ENCODE data around the gene MAPRE3. TPM values are rescaled to one million over a fixed set of nuclear protein-coding genes. Genes with fewer than 3 reads are reported as not detected.

Gene MAPRE3
- total and polyA plus RNA-seq, 9 of the 15 experiments (the other 6 are each of a cell fraction or from before 2014, with no cell fraction given), result 0.70 to 43.2 (median 12.6) TPM

- peak; percentile 95 for TF ChIP-seq ZBTB40 (IDR thresholded peaks at IDR 0.05)
- TF ChIP-seq ZBTB40 (CRISPR knock-in tag; IDR thresholded peaks at IDR 0.05), result no peak
- no peak for TF ChIP-seq ZNF384 (IDR thresholded peaks at IDR 0.05; ENCODE audit: low read depth, low read length)
- no peak for TF ChIP-seq THRA (IDR thresholded peaks at IDR 0.05)
- TF ChIP-seq MYBL2 (IDR thresholded peaks at IDR 0.05; ENCODE audit: low read depth), result no peak
- no peak for TF ChIP-seq MYBL2 (CRISPR knock-in tag; IDR thresholded peaks at IDR 0.05; ENCODE audit: borderline replicate concordance)
- no peak for TF ChIP-seq CBFB (CRISPR knock-in tag; IDR thresholded peaks at IDR 0.05)
- TF ChIP-seq MYC (IDR thresholded peaks at IDR 0.05; ENCODE audit: low read depth, low read length), result peak; percentile 60
- no peak for TF ChIP-seq MYC (CRISPR knock-in tag; IDR thresholded peaks at IDR 0.05; ENCODE audit: borderline replicate concordance, low read depth)
- no peak for TF ChIP-seq TAL1 (IDR thresholded peaks at IDR 0.05)
- TF ChIP-seq PRDM10 (IDR thresholded peaks at IDR 0.05; ENCODE audit: partially characterized antibody), result no peak
- no peak for TF ChIP-seq MAFF (IDR thresholded peaks at IDR 0.05; ENCODE audit: low read length)
- no peak for TF ChIP-seq SNIP1 (IDR thresholded peaks at IDR 0.05; ENCODE audit: low read depth)
- 0 out of 2 replicates have a peak, but pooled peaks have one; percentile 24 for TF ChIP-seq FOXJ2 (tag; IDR thresholded peaks at IDR 0.05)
- peak; percentile 85 for TF ChIP-seq CREM (IDR thresholded peaks at IDR 0.05; ENCODE audit: low read depth)
Observed at GRCh38 chr2:27071277-27071989, 101.0 kb downstream of the MAPRE3 start, which contains the start of gene OST4 (continued).

Data from K562 (cell line).